ENCODE data around the gene TMEM229A. TPM values are rescaled to one million over a fixed set of nuclear protein-coding genes. Genes with fewer than 3 reads are reported as not detected.

Gene TMEM229A
- total and polyA plus RNA-seq, 2 of the 8 experiments (the other 6 are each of a cell fraction or from before 2014, with no cell fraction given) = 0.33 to 0.54 TPM

- TF ChIP-seq RAD21 (IDR thresholded peaks at IDR 0.05 in 1 of 2, conservative IDR thresholded peaks at IDR 0.05 in 1 of 2; ENCODE audit: low read depth in 2 of 2, low read length in 2 of 2) (no peak), E2F6 (IDR thresholded peaks at IDR 0.05) (no peak), SIRT6 (IDR thresholded peaks at IDR 0.05; ENCODE audit: low read length) (no peak), CBX5 (IDR thresholded peaks at IDR 0.05; ENCODE audit: low read depth, low read length) (no peak)
- TF ChIP-seq, protein P1, sequence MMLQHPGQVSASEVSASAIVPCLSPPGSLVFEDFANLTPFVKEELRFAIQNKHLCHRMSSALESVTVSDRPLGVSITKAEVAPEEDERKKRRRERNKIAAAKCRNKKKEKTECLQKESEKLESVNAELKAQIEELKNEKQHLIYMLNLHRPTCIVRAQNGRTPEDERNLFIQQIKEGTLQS (IDR thresholded peaks at IDR 0.05; ENCODE audit: insufficient read depth, low read depth, low read length) = no peak
Measured at GRCh38 chr7:124029396-124030188, 3.3 kb downstream of the TMEM229A start (continued).
